BLaER1 (cell line): Measurements from ENCODE around the gene ADGRL2.

ENCODE experiments used
- H3K27ac ChIP-seq: shearing (Covaris generic); formaldehyde crosslinking; 2 replicates; pipeline ENCODE4 v1.8.1; 2022
- H3K27me3 ChIP-seq: shearing (Covaris generic); formaldehyde crosslinking; 2 replicates; pipeline ENCODE4 v1.8.1; 2022
- H3K36me3 ChIP-seq: shearing (Covaris generic); formaldehyde crosslinking; 2 replicates; pipeline ENCODE4 v1.8.1; 2022
- H3K4me1 ChIP-seq: shearing (Covaris generic); formaldehyde crosslinking; 2 replicates; pipeline ENCODE4 v1.8.1; 2022
- H3K4me2 ChIP-seq: shearing (Covaris generic); formaldehyde crosslinking; 2 replicates; pipeline ENCODE4 v1.8.1; 2022
- H3K4me3 ChIP-seq: shearing (Covaris generic); formaldehyde crosslinking; 2 replicates; pipeline ENCODE4 v1.8.1; 2022
- H3K9ac ChIP-seq: shearing (Covaris generic); formaldehyde crosslinking; 2 replicates; pipeline ENCODE4 v1.8.1; 2022
- H3K9me3 ChIP-seq: shearing (Covaris generic); formaldehyde crosslinking; 2 replicates; pipeline ENCODE4 v1.8.1; 2022
- H4K20me1 ChIP-seq: shearing (Covaris generic); formaldehyde crosslinking; 2 replicates; pipeline ENCODE4 v1.8.1; 2022
- Cebpa-rat ChIP-seq: shearing (Covaris generic); IDR thresholded peaks from 2 replicates; pipeline ENCODE4 v1.8.1; 2022

The ADGRL2 gene

GRCh38 chr1:82001345-82001744, 200.6 kb downstream of the ADGRL2 start:
- H3K36me3 ChIP-seq, result no peaks in the 10 kb centered on the region

GRCh38 chr1:82007804-82008203, 207.1 kb downstream of the ADGRL2 start:
- no peak overlapping the region for H3K4me2 ChIP-seq
- H3K9ac ChIP-seq, result no peak overlapping the region
- no peak overlapping the region for H3K27ac ChIP-seq
- H4K20me1 ChIP-seq, result no peaks in the 10 kb centered on the region
- no peak overlapping the region for H3K4me3 ChIP-seq
- H3K27me3 ChIP-seq, result no peaks in the 10 kb centered on the region
- TF ChIP-seq Cebpa-rat, result no peak
- no peaks in the 10 kb centered on the region for H3K4me1 ChIP-seq
- H3K36me3 ChIP-seq, result no peaks in the 10 kb centered on the region
- no peaks in the 10 kb centered on the region for H3K9me3 ChIP-seq

More at GRCh38 chr1:82001345-82001744, 200.6 kb downstream of the ADGRL2 start:
- no peak overlapping the region for H3K4me3 ChIP-seq
- no peaks in the 10 kb centered on the region for H3K27me3 ChIP-seq
- no peak overlapping the region for H3K4me2 ChIP-seq
- no peak for TF ChIP-seq Cebpa-rat
- no peaks in the 10 kb centered on the region for H3K4me1 ChIP-seq
- no peaks in the 10 kb centered on the region for H3K9me3 ChIP-seq
- H3K9ac ChIP-seq, result no peak overlapping the region
- H4K20me1 ChIP-seq, result no peaks in the 10 kb centered on the region
- no peak overlapping the region for H3K27ac ChIP-seq

DNA sequence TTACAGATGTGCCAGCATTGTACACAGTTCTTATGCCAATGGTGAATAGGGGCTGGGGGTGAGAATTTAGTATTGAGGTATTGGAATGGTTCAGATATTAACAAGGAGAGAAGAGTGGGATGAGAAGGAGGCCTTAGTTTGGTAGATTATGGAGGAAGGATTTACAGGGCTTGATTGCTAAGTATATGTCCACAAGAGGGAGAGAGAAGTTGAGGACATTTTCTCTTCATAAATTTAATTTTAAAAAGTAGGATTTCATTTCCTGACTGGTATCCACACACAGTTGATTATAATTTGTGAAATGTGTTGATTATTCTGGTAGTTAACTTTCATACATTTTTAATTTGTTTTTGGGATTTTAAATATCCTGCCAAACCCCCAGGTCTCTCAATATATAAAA, 213.0 kb downstream of the ADGRL2 start:
- Histone ChIP-seq H3K4me3 (no peak overlapping the region), H3K27ac (no peak overlapping the region), H3K27me3 (no peaks in the 10 kb centered on the region), H3K4me2 (no peak overlapping the region), H4K20me1 (no peaks in the 10 kb centered on the region), H3K9me3 (no peaks in the 10 kb centered on the region), H3K9ac (no peak overlapping the region), H3K36me3 (no peaks in the 10 kb centered on the region), H3K4me1 (no peaks in the 10 kb centered on the region)
- no peak for TF ChIP-seq Cebpa-rat

DNA sequence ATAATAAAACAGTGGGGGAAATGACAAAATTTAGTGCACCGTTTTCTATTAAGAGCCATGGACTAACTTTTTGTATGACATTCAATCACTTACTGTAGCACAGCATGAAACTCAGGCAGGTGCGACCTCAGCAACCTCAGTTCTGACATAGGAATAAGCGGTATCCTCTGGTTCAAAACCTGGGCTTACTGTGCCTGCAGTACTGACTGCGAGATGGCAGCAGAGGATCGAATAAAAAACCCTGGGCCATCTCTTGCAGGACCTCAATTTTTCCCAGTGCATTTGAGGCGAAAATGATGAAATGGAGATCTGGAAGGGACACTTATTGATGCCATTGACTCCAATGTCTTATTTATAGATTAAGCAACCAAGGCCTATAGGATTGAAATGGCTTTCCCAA, 214.7 kb downstream of the ADGRL2 start:
- H3K27me3 ChIP-seq, result no peaks in the 10 kb centered on the region
- H3K9ac ChIP-seq, result no peak overlapping the region
- no peak overlapping the region for H3K4me3 ChIP-seq
- no peak for TF ChIP-seq Cebpa-rat
- H3K4me2 ChIP-seq, result no peak overlapping the region
- H3K4me1 ChIP-seq, result no peaks in the 10 kb centered on the region
- no peak overlapping the region for H3K27ac ChIP-seq
- no peaks in the 10 kb centered on the region for H3K36me3 ChIP-seq
- H4K20me1 ChIP-seq, result no peaks in the 10 kb centered on the region
- no peaks in the 10 kb centered on the region for H3K9me3 ChIP-seq

- Histone ChIP-seq H3K4me3 (no peak overlapping the region), H3K4me2 (no peak overlapping the region), H3K27me3 (no peaks in the 10 kb centered on the region), H3K9ac (no peak overlapping the region), H3K9me3 (no peaks in the 10 kb centered on the region), H3K27ac (no peak overlapping the region), H3K36me3 (no peaks in the 10 kb centered on the region), H3K4me1 (no peaks in the 10 kb centered on the region), H4K20me1 (no peaks in the 10 kb centered on the region)
- TF ChIP-seq Cebpa-rat, result no peak
Observed at GRCh38 chr1:82018319-82018718, 217.6 kb downstream of the ADGRL2 start.

DNA sequence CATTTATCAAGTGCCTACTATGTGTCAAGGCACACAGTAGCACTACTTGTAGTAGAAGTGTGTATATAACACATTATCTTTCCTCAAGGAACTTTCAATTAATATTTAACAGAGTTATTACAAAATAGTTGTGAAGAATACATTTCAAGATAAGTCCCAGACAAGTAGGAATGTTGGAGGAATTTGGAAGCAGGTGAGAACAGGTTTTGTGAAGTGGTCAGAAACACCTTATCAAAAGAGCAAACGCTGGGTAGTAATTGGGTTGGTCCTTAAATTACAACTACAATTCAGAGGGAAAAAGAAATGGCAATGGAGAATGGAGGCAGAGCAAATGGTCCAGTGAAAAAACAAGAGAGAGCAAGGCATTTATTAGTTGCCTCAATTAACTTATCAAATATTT, 218.8 kb downstream of the ADGRL2 start:
- no peak for TF ChIP-seq Cebpa-rat
- H3K9ac ChIP-seq, result no peak overlapping the region
- no peaks in the 10 kb centered on the region for H3K27me3 ChIP-seq
- no peaks in the 10 kb centered on the region for H3K9me3 ChIP-seq
- no peaks in the 10 kb centered on the region for H4K20me1 ChIP-seq
- H3K36me3 ChIP-seq, result no peaks in the 10 kb centered on the region
- no peaks in the 10 kb centered on the region for H3K4me1 ChIP-seq
- H3K4me2 ChIP-seq, result no peak overlapping the region
- no peak overlapping the region for H3K27ac ChIP-seq
- no peak overlapping the region for H3K4me3 ChIP-seq

DNA sequence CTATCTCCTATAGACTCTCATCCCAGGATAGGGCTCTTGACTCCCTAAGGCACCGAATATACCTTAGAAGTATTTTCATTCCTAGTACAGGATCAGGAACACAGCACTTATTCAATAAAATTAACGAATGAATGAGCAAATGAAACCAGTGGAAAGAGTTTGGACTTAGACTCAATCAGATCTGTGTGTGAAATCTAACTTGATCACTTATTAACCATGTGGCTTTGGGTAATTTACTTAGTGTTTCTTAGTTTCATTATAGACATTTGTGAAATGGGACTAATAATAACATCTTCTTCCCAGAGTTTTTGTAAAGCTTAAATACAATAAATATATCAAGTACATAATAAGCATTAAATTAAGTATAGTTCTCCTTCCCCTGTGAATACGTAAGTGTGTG, 230.1 kb downstream of the ADGRL2 start:
- no peaks in the 10 kb centered on the region for H3K4me1 ChIP-seq
- no peaks in the 10 kb centered on the region for H3K9me3 ChIP-seq
- TF ChIP-seq Cebpa-rat, result no peak
- H3K4me3 ChIP-seq, result no peak overlapping the region
- no peak overlapping the region for H3K9ac ChIP-seq
- H4K20me1 ChIP-seq, result no peaks in the 10 kb centered on the region
- no peak overlapping the region for H3K27ac ChIP-seq
- H3K27me3 ChIP-seq, result no peaks in the 10 kb centered on the region
- H3K4me2 ChIP-seq, result no peak overlapping the region
- H3K36me3 ChIP-seq, result no peaks in the 10 kb centered on the region

DNA sequence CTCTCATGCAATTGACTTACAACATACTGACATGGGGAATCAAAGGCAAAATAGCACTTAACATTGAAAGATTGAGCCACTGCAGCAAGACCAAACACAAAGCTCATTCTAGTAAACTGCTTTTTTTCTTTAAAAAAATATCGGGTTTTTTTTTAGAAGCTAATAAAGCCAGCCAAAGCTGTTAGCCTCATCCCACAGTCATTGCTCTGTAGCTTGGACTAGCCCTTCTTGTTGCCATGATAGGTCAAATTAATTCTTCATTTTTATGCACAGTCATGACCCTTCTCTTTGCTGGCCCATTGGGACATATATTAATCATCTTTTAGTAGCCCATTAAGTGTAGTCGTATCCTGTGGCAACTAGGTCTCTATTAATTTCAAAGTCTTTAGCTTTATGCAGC, 231.3 kb downstream of the ADGRL2 start:
- no peaks in the 10 kb centered on the region for H3K27me3 ChIP-seq
- no peaks in the 10 kb centered on the region for H4K20me1 ChIP-seq
- no peaks in the 10 kb centered on the region for H3K9me3 ChIP-seq
- H3K4me2 ChIP-seq, result no peak overlapping the region
- no peak overlapping the region for H3K27ac ChIP-seq
- no peak overlapping the region for H3K9ac ChIP-seq
- TF ChIP-seq Cebpa-rat, result no peak
- no peak overlapping the region for H3K4me3 ChIP-seq
- no peaks in the 10 kb centered on the region for H3K4me1 ChIP-seq
- no peaks in the 10 kb centered on the region for H3K36me3 ChIP-seq

DNA sequence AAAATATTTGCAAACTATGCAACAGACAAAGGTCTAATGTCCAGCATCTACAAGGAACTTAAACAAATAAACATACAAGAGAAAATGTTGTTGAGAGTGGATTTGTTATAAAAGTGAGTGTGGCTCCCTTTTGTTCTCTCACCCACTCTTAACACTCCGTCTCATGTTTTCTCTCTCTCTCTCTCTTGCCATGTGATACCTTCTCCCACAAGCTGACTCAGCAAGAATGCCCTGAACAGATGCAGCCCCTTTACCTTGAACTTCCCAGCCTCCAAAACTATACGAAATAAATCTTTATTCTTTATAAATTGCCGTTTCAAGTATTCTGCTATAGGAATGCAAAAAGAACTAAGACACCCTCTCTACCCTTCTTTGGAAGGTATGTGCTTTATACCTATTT, 234.1 kb downstream of the ADGRL2 start:
- H3K4me1 ChIP-seq, result no peaks in the 10 kb centered on the region
- no peak for TF ChIP-seq Cebpa-rat
- H3K27ac ChIP-seq, result no peak overlapping the region
- no peaks in the 10 kb centered on the region for H4K20me1 ChIP-seq
- H3K9ac ChIP-seq, result no peak overlapping the region
- no peak overlapping the region for H3K4me2 ChIP-seq
- no peaks in the 10 kb centered on the region for H3K9me3 ChIP-seq
- H3K27me3 ChIP-seq, result no peaks in the 10 kb centered on the region
- H3K36me3 ChIP-seq, result no peaks in the 10 kb centered on the region
- H3K4me3 ChIP-seq, result no peak overlapping the region
